A549 (cell line): ENCODE measurements around the gene DDX1. TPM values are rescaled to one million over a fixed set of nuclear protein-coding genes. Genes with fewer than 3 reads are reported as not detected.

Experiments
- ATAC-seq, 2 experiments: fragments of 200-7000 bp in 1 of 2; fragments of >200 bp in 1 of 2; cut with Nextera tagmentation in 1 of 2; cut with Tn5 transposase in 1 of 2; 3 replicates each; pipeline versions ENCODE4 v1.8.0 to v1.9.1; 2018 to 2020; ENCODE audit warnings: mild to moderate bottlenecking in 1 of 2, moderate library complexity in 1 of 2
- CTCF ChIA-PET: fragments of 300-600 bp; sonication (Branson Sonifier 250); formaldehyde crosslinking; extraction: SDS; loops from one replicate; lab custom pipeline; 2021; ENCODE audit warnings: antibody characterized with exemption, inconsistent platforms; lab: Yijun Ruan, JAX
- POLR2A ChIA-PET: fragments of 350-600 bp; formaldehyde crosslinking; extraction: SDS; loops from one replicate; lab custom pipeline; 2021; ENCODE audit warnings: antibody characterized with exemption, inconsistent platforms; lab: Yijun Ruan, JAX
- DNase-seq, 2 experiments: peaks; one replicate each; pipeline versions ENCODE4 v3.0.0 to v3.0.0-alpha.2; 2011 to 2016; ENCODE audit warnings: low read depth in 1 of 2, low spot score in 1 of 2
- FAIRE-seq: peaks from 2 replicates; lab custom pipeline; 2011; peaks lifted over from hg19 to GRCh38; lab: Jason Lieb, UNC
- H3K27ac ChIP-seq, 2 experiments: fragments of >200 bp; sonication (Bioruptor Twin); formaldehyde crosslinking; 3 replicates each; pipeline ENCODE4 v1.5.1; 2016 to 2017
- H3K4me1 ChIP-seq: fragments of >200 bp; sonication (Bioruptor Twin); formaldehyde crosslinking; 3 replicates; pipeline ENCODE4 v1.6.1; 2016
- H3K4me2 ChIP-seq: fragments of >200 bp; sonication (Bioruptor Twin); formaldehyde crosslinking; 3 replicates; pipeline ENCODE4 v1.6.1; 2016
- H3K4me3 ChIP-seq: fragments of >200 bp; sonication (Bioruptor Twin); formaldehyde crosslinking; 3 replicates; pipeline ENCODE4 v1.5.1; 2016
- H3K9me3 ChIP-seq: fragments of >200 bp; sonication (Bioruptor Twin); formaldehyde crosslinking; 3 replicates; pipeline ENCODE4 v1.6.1; 2016
- CBX2 ChIP-seq: fragments of 200-600 bp; sonication (generic); IDR thresholded peaks from 2 replicates; pipeline ENCODE4 v1.6.1; 2016; ENCODE audit warnings: low read depth, mild to moderate bottlenecking, borderline replicate concordance
- CHD4 ChIP-seq: fragments of 200-600 bp; sonication (generic); IDR thresholded peaks from 2 replicates; pipeline ENCODE4 v1.6.1; 2016; ENCODE audit warnings: antibody characterized with exemption, mild to moderate bottlenecking, borderline replicate concordance
- EHF ChIP-seq: fragments of 250-450 bp; sonication (Bioruptor Pico); IDR thresholded peaks from 2 replicates; pipeline ENCODE4 v1.5.0; 2020; ENCODE audit warnings: mild to moderate bottlenecking
- FOSB ChIP-seq: fragments of 250-450 bp; sonication (Bioruptor Pico); IDR thresholded peaks from 2 replicates; pipeline ENCODE4 v1.5.0; 2020; ENCODE audit warnings: mild to moderate bottlenecking, moderate library complexity
- HOXA7 ChIP-seq: fragments of 250-450 bp; sonication (Bioruptor Pico); IDR thresholded peaks from 2 replicates; pipeline ENCODE4 v1.5.0; 2020; ENCODE audit warnings: mild to moderate bottlenecking, moderate library complexity
- HOXB13 ChIP-seq: fragments of 250-450 bp; sonication (Bioruptor Pico); IDR thresholded peaks from 2 replicates; pipeline ENCODE4 v1.5.0; 2020; ENCODE audit warnings: low read depth, mild to moderate bottlenecking, moderate library complexity
- HOXB5 ChIP-seq: fragments of 250-450 bp; sonication (Bioruptor Pico); IDR thresholded peaks from 2 replicates; pipeline ENCODE4 v1.5.0; 2020; ENCODE audit warnings: mild to moderate bottlenecking, moderate library complexity
- JUNB ChIP-seq: fragments of >200 bp; sonication (Bioruptor Twin); formaldehyde crosslinking; IDR thresholded peaks from 2 replicates; pipeline ENCODE4 v1.6.1; 2016
- MAFK ChIP-seq: fragments of 450-650 bp; IDR thresholded peaks from 2 replicates; pipeline ENCODE4 v1.6.1; 2014; ENCODE audit not compliant: partially characterized antibody
- NPAS2 ChIP-seq: fragments of 250-450 bp; sonication (Bioruptor Pico); IDR thresholded peaks from 2 replicates; pipeline ENCODE4 v1.8.0; 2022; ENCODE audit warnings: mild to moderate bottlenecking, moderate library complexity, borderline replicate concordance
- NR3C1 ChIP-seq: fragments of >200 bp; sonication (Bioruptor Twin); formaldehyde crosslinking; IDR thresholded peaks from 3 replicates; pipeline ENCODE4 v1.6.1; 2017
- SMC3 ChIP-seq: fragments of >200 bp; sonication (Bioruptor Twin); formaldehyde crosslinking; IDR thresholded peaks from 3 replicates; pipeline ENCODE4 v1.6.1; 2018; ENCODE audit warnings: inconsistent platforms
- TP53 ChIP-seq: fragments of 250-450 bp; sonication (Bioruptor Pico); IDR thresholded peaks from 2 replicates; pipeline ENCODE4 v1.5.0; 2021; ENCODE audit warnings: mild to moderate bottlenecking, moderate library complexity
- ZFP36 ChIP-seq: fragments of 450-650 bp; IDR thresholded peaks from 2 replicates; pipeline ENCODE4 v1.6.1; 2014; ENCODE audit warnings: borderline replicate concordance; ENCODE audit not compliant: partially characterized antibody
- ZNF302 ChIP-seq: fragments of 250-450 bp; sonication (Bioruptor Pico); IDR thresholded peaks from 2 replicates; pipeline ENCODE4 v1.9.0; 2021; ENCODE audit warnings: inconsistent platforms, mild to moderate bottlenecking, moderate library complexity
- WGBS: methylation state at CpG from one replicate; pipeline ENCODE4 v1.1.6; 2017; ENCODE audit errors: missing lambda C conversion rate; 5-methylcytosine and 5-hydroxymethylcytosine counted together
- polyA plus RNA-seq, 4 experiments: library from polyadenylated mRNA; depleted of rRNA in 3 of 4; stranded (reverse); fragments of >200 nt; fragmentation: RNase III in 1 of 4; extraction: RNeasy Plus Mini Kit Qiagen cat#74134 plus additional on column Dnase treatment in 1 of 4; gene quantifications; 2 replicates in 3 of 4; 3 replicates in 1 of 4; pipeline ENCODE4 v1.2.3, GENCODE V29; 2011 to 2017
- TF ChIP-seq, protein P1 (sequence below): IDR thresholded peaks from 2 replicates; pipeline ENCODE4 v1.6.1; 2012
- TF ChIP-seq, protein P2 (sequence below): fragments of >200 bp; sonication (Bioruptor Twin); formaldehyde crosslinking; IDR thresholded peaks from 3 replicates; pipeline ENCODE4 v1.6.1; 2016
- TF ChIP-seq, protein P3 (sequence below): fragments of >200 bp; sonication (Bioruptor Twin); formaldehyde crosslinking; IDR thresholded peaks from 3 replicates; pipeline ENCODE4 v1.5.1; 2016
- TF ChIP-seq, protein P4 (sequence below): fragments of 250-450 bp; sonication (Bioruptor Pico); IDR thresholded peaks from 2 replicates; pipeline ENCODE4 v1.5.0; 2020; ENCODE audit warnings: low read depth, mild to moderate bottlenecking, moderate library complexity
- TF ChIP-seq, protein P5 (sequence below): IDR thresholded peaks from 2 replicates; pipeline ENCODE4 v1.6.1; 2012
- TF ChIP-seq, protein P6 (sequence below): IDR thresholded peaks from 2 replicates; pipeline ENCODE4 v1.6.1; 2012; ENCODE audit warnings: low read depth, borderline replicate concordance
- TF ChIP-seq, protein P7 (sequence below): fragments of 450-650 bp; IDR thresholded peaks from 2 replicates; pipeline ENCODE4 v1.6.1; 2014; ENCODE audit warnings: antibody characterized with exemption

The DDX1 gene
- polyA plus RNA-seq, 2 of the 4 experiments (the other 2 are of a cell fraction), result 157 to 214 TPM

DNA sequence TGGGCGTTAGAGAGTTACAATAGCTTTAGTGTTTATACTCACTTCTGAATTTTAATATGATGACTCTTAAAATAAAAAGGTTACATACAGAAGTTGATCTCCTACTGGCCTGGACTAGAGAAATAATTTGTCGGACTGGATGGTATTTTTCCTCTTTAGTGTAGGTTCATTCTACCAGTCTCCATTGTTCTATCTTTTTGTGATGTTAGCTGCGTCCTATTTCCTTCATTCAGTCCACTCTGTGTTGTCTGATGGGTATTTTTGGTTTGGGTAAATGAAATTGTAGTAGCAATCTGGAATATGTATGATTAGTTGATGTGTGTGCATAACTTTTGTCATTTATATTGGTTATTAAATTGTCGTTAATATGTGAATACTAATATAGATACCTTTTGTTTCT is 5.3 kb downstream of the DDX1 start:
- H3K4me2 ChIP-seq, result no peak overlapping the region
- ATAC-seq (no peak), FAIRE-seq (no peak)
- WGBS, result 93% methylated on average over 4 of the region's 4 CpGs
- no peak overlapping the region for H3K4me3 ChIP-seq
- CTCF ChIA-PET, result interaction anchor here (0.6 kb wide), 1 partner anchor 1174 kb away, joined by 3 read pairs; no protein-coding TSS in a partner anchor
- POLR2A ChIA-PET, result no interaction called here
- no peaks in the 10 kb centered on the region for H3K9me3 ChIP-seq
- peaks cover 21% of the 10 kb centered on the region for H3K4me1 ChIP-seq
- no peak for TF ChIP-seq FOSB
- TF ChIP-seq, protein P1, sequence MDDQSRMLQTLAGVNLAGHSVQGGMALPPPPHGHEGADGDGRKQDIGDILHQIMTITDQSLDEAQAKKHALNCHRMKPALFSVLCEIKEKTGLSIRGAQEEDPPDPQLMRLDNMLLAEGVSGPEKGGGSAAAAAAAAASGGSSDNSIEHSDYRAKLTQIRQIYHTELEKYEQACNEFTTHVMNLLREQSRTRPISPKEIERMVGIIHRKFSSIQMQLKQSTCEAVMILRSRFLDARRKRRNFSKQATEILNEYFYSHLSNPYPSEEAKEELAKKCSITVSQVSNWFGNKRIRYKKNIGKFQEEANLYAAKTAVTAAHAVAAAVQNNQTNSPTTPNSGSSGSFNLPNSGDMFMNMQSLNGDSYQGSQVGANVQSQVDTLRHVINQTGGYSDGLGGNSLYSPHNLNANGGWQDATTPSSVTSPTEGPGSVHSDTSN, result no peak
- TF ChIP-seq, protein P2, sequence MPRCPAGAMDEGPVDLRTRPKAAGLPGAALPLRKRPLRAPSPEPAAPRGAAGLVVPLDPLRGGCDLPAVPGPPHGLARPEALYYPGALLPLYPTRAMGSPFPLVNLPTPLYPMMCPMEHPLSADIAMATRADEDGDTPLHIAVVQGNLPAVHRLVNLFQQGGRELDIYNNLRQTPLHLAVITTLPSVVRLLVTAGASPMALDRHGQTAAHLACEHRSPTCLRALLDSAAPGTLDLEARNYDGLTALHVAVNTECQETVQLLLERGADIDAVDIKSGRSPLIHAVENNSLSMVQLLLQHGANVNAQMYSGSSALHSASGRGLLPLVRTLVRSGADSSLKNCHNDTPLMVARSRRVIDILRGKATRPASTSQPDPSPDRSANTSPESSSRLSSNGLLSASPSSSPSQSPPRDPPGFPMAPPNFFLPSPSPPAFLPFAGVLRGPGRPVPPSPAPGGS, result no peak
- TF ChIP-seq, protein P3, sequence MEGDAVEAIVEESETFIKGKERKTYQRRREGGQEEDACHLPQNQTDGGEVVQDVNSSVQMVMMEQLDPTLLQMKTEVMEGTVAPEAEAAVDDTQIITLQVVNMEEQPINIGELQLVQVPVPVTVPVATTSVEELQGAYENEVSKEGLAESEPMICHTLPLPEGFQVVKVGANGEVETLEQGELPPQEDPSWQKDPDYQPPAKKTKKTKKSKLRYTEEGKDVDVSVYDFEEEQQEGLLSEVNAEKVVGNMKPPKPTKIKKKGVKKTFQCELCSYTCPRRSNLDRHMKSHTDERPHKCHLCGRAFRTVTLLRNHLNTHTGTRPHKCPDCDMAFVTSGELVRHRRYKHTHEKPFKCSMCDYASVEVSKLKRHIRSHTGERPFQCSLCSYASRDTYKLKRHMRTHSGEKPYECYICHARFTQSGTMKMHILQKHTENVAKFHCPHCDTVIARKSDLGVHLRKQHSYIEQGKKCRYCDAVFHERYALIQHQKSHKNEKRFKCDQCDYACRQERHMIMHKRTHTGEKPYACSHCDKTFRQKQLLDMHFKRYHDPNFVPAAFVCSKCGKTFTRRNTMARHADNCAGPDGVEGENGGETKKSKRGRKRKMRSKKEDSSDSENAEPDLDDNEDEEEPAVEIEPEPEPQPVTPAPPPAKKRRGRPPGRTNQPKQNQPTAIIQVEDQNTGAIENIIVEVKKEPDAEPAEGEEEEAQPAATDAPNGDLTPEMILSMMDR, result no peak
- TF ChIP-seq EHF, result no peak
- TF ChIP-seq HOXB5, result no peak
- no peak for TF ChIP-seq SMC3
- TF ChIP-seq ZFP36, result no peak
- TF ChIP-seq, protein P4, sequence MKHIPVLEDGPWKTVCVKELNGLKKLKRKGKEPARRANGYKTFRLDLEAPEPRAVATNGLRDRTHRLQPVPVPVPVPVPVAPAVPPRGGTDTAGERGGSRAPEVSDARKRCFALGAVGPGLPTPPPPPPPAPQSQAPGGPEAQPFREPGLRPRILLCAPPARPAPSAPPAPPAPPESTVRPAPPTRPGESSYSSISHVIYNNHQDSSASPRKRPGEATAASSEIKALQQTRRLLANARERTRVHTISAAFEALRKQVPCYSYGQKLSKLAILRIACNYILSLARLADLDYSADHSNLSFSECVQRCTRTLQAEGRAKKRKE (CRISPR knock-in tag), result no peak
- TF ChIP-seq NPAS2 (CRISPR knock-in tag), result no peak
- no peak for TF ChIP-seq HOXA7
- TF ChIP-seq MAFK, result no peak
- no peak for TF ChIP-seq HOXB13
- TF ChIP-seq ZNF302 (CRISPR knock-in tag), result no peak
- TF ChIP-seq, protein P5, sequence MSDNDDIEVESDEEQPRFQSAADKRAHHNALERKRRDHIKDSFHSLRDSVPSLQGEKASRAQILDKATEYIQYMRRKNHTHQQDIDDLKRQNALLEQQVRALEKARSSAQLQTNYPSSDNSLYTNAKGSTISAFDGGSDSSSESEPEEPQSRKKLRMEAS, result no peak
- TF ChIP-seq, all 56 proteins: peak for 0
- H3K27ac ChIP-seq, result no peak overlapping the region
- DNase-seq, result no peak

DNA sequence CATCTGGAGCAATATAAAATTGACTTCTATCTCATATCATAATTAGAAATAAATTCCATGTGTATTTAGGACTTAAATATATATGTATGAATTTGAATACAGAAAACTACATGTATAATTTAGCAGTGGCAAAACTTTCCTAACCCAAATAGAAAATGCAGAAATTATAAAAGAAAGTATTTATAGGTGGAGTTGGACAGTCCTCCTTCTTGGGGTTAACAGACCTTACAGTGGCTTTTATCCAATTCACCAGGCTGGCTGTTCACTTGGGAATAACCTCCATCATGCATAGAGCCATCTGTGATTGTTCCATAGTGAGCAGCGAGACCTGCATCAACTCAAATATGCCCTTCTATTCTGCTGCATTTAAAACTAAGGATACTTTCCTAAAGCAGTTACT is 8.3 kb downstream of the DDX1 start:
- CTCF ChIA-PET, result interaction anchor here (0.8 kb wide), 1 partner anchor 20 kb away, joined by 3 read pairs; no protein-coding TSS in a partner anchor
- no peaks in the 10 kb centered on the region for H3K9me3 ChIP-seq
- FAIRE-seq, result no peak

More for the DNA sequence above, 8.3 kb downstream of the DDX1 start:
- no peak for TF ChIP-seq SMC3
- no peak for TF ChIP-seq CHD4
- no peak for TF ChIP-seq TP53 (CRISPR knock-in tag)
- TF ChIP-seq, protein P6, sequence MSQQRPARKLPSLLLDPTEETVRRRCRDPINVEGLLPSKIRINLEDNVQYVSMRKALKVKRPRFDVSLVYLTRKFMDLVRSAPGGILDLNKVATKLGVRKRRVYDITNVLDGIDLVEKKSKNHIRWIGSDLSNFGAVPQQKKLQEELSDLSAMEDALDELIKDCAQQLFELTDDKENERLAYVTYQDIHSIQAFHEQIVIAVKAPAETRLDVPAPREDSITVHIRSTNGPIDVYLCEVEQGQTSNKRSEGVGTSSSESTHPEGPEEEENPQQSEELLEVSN, result no peak
- TF ChIP-seq NR3C1, result no peak
- TF ChIP-seq, protein P7, sequence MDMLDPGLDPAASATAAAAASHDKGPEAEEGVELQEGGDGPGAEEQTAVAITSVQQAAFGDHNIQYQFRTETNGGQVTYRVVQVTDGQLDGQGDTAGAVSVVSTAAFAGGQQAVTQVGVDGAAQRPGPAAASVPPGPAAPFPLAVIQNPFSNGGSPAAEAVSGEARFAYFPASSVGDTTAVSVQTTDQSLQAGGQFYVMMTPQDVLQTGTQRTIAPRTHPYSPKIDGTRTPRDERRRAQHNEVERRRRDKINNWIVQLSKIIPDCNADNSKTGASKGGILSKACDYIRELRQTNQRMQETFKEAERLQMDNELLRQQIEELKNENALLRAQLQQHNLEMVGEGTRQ, result no peak
- TF ChIP-seq CBX2, result no peak
- TF ChIP-seq JUNB, result no peak
- TF ChIP-seq, all 56 proteins: peak for 0
- Histone ChIP-seq H3K4me1 (no peaks in the 10 kb centered on the region), H3K27ac (no peak overlapping the region), H3K4me3 (no peak overlapping the region), H3K4me2 (no peak overlapping the region)
- POLR2A ChIA-PET, result interaction anchor here (0.7 kb wide), 1 partner anchor 28 kb away, joined by 7 read pairs; no protein-coding TSS in a partner anchor
- 95% methylated on average over 1 of the region's 1 CpG for WGBS
- ATAC-seq, result no peak
- DNase-seq, result no peak
